GM18867 (cell line): ENCODE results near the gene PTPN2.

Experiments used
- ATAC-seq: cut with Tn5 transposase; IDR thresholded peaks from one replicate; pipeline ENCODE4 v1.9.1; 2021; ENCODE audit warnings: mild to moderate bottlenecking, moderate library complexity; ENCODE audit not compliant: unreplicated experiment

PTPN2 gene

DNA sequence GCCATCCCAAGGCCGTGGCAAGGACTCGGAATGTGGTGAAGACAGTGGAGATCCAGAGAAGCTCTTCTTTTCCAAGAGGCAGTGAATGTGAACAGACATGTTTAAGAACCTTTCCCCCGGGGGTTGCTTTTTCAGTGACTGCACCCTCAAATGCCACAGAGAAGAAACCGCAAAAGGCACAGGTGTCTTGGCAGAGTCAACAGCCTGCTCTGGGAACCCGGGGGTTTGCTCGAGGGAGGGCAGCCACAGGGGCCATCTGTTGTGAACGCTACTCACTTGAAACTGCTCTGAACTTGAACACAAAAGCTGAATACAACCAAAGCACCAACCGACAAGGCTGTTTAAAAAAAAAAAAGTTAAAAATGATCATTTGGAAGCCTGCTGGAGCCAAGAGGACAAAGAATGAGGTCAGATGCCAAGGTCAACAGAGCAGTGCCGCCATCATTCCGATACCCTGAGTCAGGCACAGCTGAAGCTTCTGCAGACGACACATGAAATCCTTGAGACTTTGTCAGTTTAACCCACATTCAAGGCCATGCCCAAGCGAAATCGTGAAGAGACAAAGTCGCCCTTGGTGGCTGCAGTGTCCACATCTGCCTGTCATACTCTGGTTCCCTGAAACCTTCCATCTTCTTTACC, 133.8 kb downstream of the PTPN2 start:
- no peak for ATAC-seq

- no peak for ATAC-seq
Observed at GRCh38 chr18:12749121-12749520, 134.9 kb downstream of the PTPN2 start.

- ATAC-seq: no peak
Observed at GRCh38 chr18:12748671-12749070, 135.4 kb downstream of the PTPN2 start.

DNA sequence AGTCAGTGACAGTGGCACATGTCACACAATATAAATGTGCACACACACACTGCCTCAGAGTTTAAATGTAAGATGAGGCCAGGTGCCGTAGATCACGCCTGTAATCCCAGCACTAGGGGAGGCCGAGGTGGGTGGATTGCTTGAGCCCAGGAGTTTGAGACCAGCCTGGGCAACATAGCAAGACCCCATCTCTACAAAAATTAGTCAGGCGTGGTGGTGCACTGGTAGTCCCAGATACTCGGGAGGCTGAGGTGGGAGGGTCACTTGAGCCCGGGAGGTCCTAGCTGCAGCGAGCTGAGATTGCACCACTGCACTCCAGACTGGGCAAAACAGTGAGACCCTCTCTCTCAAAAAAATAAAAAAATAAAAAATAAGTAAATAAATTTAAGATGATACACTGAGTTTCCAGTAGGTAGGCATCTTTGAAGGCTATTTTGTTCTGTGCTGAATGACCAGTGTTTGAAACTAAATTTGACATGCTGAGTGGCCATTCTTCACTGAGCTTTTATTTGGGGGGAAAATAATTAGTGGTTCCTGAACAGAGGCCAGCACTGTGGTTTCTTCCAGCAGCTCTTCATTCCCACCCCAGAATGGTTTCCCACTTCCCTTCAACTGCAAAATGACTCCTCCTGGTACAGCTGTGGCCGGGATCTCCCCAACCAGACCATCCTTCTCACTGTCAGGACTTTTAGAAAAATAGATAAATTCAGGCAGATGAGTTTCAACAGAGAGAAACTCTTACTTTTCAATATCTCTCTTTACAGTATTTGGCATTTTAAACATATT, 136.3 kb downstream of the PTPN2 start:
- ATAC-seq: no peak

GRCh38 chr18:12745095-12745795, 138.8 kb downstream of the PTPN2 start:
- no peak for ATAC-seq

- ATAC-seq: no peak
Observed at GRCh38 chr18:12744103-12744502, 139.9 kb downstream of the PTPN2 start.

DNA sequence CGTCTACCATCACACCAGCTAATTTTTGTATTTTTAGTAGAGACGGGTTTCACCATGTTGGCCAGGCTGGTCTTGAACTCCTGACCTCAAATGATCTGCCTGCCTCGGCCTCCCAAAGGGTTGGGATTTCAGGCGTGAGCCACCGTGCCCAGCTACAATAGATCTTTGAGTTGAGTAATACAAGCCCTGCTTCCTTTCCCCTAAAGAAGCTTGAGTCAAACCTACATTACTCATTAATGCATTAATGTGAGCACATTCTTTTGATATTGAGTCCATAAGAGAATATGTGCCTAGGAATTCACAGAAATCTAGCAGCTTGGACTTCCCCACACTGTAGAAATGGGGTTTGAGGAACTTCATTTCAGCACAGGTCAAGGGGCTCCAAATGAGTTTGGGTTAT, 141.6 kb downstream of the PTPN2 start:
- ATAC-seq: no peak
